ENCODE data around the gene OSM.
"Not testable (repeated sequence)": the region's sequence is repeated elsewhere in the genome, so short reads cannot be mapped to it uniquely, and the experiment has no call there.

Gene OSM

DNA sequence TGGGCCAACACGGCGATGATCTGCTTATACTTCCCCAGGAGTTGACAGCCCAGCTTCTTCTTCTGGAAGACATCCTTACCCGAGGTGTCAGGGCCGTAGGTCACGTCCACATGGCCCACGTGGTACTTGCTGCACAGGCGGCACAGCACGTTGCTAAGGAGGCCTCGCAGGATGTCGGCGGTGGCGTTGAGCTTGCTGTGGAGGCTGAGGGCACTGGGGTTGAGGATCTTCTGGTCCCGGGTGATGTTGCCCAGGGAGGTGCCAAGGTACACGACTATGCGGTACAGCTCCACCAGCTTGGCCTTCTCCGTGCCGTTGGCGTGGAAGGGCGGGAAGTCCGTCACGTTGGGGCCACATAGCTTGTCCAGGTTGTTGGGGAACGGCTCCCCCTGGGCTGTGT lies 23.0 kb downstream of the OSM start:
- DNase-seq, result no peak

DNA sequence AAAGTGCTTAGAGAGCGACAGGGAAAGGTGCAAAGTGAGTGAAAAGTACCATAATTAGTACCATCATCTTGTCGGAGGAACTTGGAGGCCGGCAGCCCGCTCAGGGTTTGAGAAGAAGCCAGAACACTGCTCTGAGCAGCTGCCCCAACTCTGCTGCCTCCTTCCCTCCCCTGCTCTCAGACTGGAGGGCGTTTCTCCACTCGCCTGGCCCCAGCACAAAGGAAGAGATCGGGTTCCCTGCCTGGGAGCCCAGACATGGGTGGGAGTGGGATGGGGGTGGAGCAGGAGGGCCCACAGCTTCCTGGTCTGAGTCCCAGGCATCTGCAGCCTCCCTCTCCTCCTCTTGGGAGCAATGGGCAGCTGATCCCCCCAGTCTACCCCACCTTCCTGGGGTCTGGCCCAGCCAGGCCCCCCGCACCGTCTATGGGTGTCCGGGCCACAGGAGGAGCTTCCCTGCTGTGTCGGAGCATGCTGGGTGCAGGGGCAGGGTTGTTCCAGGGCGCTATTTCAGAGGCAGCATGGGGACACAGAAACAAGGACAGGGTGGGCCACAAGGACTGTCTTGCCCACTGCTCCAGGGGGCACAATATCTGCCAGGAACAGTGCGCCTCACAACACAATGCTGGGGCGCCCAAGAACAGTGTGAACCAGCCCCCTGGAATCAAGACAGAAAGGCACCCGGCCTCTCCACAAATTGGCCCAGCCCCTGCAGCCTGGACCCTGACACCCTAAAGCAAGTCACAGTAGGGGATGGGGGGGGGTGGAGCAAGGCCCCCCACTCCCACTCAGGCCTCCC lies 24.9 kb downstream of the OSM start:
- no peak for DNase-seq

DNA sequence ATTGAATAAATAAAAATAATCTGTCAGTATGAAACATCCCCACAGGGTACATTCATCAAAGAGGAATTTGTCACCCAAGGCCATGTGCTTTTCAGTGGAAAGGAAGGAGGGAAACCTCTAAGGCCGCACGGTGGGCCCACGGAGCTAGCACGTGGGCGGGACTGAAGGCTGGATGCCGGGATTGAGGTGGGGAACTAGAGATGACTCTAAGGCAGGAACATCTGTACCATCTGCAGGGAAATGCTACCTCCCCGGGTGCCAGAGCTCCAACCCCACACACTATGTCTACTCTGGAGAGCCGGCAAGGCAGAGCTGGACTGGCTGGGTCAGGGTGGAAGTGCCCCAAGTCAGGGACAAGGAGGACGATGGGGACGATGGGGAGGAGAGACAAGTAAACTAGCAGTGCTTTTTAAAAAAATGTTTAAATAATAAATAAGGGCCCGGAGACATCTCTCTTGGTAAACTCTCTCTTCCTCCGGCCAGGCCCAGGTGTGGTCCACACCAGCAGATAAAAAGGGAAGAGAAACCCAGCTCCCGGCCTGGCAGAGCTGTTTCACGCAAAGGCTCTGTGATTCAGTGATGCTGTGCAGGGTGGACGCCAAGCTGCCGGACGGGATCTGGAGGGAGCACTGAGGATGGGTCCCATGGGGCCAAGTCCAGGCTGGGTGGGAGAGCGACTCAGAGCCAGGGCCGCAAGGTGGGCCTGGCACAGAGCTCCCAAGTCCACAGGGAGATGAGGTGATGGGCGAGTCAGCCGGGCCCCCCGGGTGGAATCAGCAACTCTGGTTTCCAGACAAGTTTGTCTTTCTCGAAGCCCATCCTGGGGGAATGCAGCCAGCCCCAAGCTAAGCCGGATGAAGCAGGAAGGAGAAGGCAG lies 25.9 kb downstream of the OSM start:
- DNase-seq, result peak; percentile 34

DNA sequence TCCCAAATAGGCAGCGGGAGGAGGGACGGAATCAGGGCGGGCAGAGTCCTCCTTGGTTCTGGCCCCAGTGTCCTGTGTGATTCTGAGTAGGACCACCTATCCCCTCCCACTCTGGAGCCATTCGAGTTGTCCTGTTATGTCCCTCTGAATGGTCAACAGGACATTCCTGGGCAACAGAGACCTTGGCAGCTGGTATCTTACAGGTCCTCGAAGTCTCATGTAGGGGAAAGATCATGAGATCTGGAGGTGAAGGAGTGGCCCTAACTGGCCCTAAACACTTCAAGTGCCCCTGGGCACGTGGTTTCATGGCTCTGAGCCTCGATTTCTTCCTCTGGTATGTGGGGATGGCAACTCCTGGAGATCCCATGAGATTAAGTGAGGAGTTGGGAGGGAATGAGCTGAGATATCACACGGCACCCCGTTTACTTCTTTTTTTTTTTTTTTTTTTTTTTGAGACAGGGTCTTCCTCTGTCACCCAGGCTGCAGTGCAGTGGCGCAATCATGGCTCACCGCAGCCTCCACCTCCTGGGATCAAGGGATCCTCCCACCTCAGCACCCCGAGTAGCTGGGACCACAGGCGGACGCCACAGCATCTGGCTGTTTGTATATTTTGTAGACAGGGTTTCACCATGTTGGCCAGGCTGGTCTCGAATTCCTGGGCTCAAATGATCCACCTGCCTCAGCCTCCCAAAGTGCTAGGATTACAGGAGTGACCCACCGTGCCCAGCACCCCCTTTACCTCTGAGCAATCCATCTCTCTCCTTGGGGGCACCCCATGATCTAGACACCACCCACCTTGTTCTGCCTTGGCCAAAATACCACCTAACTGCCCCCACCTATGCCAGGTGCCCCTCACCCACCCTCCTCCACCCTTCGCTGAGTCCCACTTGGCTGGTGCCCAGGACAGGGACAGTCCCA lies 26.9 kb downstream of the OSM start:
- DNase-seq, result no peak

DNA sequence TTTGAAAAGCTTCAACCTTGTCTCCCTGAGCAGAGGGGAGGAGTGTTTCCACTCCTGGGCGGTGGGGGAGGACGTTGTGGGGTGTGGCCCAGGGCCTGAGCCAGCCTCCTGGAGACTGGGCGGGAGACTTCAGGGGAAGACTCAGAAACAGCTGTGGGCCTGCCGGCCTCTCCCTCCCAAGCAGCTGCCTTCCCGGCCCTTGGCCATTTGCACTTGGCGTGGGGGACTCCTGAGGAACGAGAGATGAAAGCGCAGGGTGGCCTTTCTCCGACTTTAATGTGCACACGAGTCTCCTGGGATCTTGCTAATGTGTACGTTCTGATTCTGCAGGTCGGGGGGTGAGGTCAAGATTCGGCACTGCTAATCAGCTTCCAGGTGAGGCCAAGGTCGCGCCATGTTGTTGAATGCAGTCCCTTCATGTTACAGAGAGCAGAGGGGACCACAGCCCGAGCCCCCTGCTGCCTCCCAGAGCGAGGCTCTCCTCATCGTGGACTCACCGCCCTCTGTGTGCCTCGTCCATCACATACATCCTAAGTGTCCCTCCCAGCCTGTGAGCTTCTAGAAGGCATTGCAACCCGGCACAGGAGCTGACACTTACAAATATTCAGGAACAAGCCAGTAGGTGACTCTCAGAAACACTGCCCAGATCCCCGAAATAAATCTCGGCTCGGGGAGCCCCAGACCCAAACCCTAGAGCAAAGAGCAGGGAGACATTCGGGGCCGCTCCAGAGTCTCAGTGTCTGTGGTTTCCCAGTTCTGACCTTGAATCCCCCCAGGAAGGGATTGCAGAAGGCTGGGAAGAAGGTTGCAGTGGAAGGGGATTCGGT lies 27.8 kb downstream of the OSM start:
- DNase-seq, result peak; percentile 61

DNA sequence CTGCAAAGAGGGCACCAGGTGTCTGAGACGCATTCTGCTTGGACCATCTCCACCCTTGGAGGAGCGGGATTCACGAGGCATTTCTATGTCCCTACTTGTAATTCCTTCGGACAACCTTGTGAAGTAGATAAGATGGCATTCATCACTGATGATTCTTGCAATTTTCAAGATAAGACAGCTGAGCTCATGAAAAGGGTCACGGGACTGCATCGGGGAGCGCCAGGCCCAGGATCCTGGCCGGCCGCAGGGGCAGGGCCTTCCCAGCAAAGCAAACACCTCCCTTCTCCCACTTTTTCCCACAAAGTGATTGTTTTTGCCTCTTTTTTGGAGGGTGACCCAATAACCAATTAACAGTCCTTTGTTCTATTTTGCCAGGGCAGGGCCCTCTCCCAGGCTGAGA lies 28.5 kb downstream of the OSM start:
- no peak for DNase-seq

DNA sequence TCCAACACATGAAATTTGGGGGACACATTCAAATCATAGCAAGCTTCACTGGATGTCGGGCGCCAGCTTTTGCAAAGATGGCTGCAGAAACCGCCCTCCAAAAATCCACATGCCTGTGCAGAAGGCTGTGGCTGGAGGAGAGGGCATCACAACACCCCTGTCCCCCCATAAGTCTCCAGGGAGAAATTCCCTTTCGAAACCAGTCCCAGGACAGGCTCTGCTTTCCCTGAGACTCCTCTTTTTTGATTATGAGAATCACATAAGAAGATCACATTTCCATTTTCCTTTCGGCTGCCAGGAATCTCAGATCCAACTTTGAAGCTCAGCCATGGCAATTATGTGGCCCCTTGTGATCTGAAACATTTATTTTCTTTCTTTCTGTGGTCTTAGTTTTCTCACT lies 29.8 kb downstream of the OSM start:
- no peak for DNase-seq

DNA sequence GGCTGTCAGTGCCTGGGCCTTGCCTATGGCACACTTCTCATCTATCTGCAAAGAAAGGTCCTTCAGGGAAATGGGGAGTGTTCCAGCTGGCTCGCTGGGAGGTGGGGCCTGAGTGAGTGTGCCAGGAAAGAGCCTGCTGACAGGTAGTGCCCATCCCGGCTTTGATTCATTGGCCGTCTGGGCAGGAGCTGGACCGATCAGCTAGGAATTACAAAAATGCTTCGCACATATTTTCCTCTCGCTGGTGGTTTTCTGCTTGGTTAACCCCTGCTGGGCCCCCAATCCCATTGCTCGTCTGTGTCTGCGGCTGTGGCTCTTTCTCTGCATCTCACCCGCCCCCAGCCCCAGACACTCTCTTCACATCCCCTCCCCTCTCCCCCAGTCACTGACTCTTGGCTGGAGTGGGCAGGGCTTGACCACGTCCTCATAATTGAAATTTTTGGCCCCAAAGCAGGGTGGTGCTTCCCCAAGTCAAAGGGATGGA lies 30.9 kb downstream of the OSM start:
- peak; percentile 93 for DNase-seq

DNA sequence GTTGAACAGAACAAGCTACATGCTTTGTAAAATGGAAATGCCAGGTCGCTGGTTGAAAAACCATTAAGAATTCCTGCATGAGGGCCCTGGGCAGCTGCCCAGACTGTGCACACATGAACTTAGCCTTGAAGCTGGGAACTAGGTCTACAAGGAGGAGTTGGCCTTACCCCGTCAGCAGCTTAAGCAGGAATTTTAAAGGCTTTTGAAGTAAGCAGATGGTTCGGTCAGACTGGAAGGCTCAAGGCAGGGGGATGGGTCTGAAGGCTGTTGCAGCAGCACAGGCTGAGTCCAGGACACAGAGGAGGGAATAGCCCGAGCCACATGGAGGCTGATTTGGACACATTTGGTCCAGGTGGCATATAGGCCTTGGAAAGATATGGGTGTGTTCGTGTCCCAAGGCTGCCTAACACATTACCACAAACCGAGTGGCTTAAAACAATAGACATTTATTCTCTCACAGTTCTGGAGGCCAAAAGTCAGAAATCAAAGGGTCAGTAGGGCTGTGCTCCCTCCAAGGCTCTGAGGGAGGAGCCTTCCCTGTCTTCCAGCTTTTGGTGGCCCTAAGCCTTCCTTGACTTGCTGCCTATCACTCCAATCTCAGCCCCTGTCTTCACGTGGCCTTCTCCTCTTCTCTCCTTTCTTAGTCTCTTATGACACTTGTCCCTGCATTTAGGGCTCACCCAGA lies 31.7 kb downstream of the OSM start:
- peak; percentile 86 for DNase-seq

DNA sequence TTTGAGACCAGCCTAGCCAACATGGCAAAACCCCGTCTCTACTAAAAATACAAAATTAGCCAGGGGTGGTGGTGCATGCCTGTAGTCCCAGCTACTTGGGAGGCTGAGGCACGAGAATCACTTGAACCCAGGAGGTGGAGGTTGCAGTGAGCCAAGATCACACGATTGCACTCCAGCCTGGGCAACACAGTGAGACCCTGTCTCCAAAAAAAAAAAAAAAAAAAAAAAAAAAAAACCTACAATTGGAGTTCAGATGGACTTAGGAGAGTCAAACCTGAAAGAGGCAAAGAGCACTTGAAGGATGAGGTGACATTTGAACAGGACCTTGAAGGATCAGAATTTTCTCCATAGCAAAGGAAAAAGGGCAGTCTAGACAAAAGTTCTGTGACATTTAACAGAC lies 32.3 kb downstream of the OSM start:
- DNase-seq, result not testable (repeated sequence)

DNA sequence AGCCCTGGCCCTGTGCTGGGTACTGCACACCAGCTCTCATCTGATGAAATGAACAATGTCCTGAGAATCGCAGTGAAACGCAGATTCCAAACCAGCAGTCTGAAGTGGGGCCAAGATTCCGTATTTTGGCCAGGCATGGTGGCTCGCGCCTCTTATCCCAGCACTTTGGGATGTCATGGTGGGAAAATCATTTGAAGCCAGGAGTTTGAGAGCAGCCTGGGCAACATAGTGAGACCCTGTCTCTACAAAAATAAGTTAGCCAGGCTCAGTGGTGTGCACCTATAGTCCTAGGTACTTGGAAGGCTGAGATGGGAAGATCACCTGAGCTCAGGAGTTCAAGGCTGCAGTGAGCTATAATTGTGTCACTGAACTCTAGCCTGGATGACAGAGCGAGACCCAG lies 33.1 kb downstream of the OSM start:
- DNase-seq, result no peak

DNA sequence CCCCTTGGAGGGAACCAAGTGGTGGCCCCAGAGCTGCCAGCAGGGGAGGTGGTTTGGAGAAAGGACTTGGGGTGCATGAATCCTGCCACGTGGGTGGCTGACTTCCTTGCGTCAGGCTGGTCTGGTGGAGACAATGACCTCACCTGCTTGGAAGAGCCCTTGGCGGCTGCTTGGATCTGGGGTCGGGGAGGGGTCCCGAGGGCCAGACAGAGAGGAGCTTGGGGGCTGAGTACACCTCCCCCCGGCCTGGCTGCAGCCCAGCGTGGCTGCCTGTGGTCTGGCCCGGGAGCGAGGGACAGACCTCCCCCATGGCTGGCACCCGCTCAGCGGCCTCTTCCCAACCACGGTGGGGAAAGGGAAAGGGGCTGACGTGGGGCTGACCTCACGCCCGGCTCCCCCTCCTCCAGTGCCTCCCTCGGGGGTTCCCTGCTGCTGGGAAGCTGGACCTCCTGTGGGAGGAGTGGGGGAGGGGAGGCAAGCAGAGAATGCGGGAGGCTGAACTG lies 33.9 kb downstream of the OSM start:
- DNase-seq, result peak; percentile 74

DNA sequence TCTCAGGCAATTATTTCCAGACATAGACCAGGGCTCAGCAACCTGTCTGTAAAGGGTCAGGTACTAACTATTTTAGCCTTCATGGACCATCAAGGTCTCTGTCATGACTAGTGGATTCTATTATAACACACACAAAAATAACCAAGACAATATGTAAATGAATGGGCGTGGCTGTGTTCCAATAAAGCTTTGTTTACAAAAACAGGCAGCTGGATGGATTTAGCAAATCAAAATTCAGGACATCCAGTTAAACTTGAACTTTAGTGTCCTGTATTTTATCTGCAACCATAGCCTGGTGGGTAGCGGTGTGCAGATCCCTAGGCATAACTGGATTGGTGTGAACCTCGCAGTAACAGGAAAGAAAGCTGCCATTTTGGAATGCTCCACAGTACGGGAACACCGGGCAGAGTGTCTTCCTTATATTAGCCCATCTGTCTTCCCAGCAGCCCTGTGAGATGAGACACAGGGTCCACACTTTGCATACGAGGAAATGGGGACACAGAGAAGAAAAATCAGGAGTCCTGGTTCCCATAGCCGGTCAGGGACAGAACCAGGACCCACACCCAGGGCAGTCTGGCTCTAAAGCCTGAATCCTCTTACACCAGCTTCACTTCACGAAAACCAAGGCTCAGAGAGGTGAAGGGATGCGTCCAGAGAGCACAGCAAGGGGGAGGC lies 35.7 kb downstream of the OSM start:
- no peak for DNase-seq

DNA sequence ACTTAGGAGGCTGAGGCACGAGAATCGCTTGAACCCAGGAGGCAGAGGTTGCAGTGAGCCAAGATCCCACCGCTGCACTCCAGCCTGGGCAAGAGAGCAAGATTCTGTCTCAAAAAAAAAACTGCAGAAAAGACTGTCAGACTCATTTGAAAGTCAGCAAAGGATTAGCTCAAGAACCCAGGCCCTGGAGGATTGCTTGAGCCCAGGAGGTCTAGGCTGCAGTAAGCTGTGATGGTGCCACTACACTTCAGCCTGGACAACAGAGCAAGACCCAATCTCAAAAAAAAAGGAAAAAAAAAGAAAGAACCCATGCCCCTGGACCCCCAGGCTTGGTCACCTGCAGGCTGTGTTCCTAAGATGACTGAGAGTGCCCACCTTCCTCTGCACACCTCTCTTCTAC lies 36.3 kb downstream of the OSM start:
- no peak for DNase-seq

DNA sequence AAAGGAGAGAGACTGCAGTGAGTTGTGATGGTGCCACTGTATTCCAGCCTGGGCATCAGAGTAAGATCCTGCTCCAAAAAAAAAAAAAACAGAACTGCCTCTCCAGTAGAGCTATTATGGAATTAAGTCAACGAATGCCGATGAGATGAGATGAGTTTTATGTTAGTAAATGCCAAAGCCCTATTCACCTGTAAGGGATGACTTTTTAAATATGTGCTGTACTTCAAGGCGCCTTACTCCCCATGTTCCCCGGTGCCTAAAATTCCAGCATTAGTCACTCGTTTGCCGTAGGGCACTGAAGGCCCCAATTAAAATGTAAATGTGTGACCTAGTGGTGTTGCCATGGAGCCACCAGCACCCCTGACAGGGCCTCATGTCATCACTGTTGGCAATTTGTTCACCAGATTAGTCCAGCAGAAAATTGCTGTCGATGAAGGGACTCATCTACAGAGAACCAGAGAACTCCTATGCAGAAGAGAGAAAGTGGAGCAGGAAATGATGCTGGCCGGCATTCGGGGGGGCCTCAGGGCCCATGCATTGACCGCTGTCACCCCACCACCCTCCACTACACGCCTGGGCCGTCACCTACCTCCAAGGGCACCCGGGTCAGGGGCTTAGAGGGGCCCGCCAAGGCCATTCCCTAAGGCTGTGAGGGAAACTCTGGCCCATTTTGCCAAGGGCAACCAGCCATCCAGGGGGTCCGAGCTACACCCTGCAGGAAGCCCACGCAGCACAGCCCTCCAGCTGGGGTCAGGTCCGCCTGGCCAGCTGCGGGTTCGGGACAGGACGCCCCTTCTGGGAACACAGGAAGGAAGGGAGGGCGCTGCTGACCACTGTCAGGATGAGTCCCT lies 37.9 kb downstream of the OSM start:
- peak; percentile 50 for DNase-seq

DNA sequence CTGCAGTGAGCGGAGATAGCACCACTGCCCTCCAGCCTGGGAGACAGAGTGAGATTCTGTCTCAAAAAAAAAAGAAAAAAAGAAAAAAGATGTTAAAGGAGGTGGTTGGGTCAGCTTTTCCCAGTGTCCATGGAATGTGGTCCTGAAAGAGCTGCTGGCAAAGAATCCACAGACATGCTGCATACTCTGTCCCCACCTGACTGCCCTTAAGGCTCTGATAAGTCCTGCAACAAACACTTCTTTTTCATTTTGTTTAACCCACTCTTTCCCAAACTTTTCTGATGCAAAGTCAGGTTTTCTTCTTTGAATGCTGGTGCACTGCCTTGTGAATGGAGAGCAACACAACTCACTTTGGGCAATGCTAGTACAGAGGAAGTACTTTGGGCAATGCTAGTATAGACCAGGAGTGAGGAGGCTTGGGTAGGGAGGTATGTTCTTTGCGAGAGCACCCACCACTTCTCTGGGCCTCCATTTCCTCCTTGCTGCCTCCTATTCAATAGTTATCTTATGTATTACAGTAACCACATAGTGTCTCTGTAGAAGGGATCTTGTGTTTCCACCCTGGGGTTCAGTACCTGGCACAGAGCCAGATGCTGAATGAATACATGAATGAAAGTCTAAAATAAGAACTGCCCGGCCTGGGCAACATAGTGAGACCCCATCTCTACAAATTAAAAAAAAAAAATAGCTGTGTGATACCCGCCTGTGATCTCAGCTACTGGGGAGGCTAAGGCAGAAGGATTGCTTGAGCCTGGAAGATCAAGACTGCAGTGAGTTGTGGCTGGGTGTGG lies 39.0 kb downstream of the OSM start:
- no peak for DNase-seq

DNA sequence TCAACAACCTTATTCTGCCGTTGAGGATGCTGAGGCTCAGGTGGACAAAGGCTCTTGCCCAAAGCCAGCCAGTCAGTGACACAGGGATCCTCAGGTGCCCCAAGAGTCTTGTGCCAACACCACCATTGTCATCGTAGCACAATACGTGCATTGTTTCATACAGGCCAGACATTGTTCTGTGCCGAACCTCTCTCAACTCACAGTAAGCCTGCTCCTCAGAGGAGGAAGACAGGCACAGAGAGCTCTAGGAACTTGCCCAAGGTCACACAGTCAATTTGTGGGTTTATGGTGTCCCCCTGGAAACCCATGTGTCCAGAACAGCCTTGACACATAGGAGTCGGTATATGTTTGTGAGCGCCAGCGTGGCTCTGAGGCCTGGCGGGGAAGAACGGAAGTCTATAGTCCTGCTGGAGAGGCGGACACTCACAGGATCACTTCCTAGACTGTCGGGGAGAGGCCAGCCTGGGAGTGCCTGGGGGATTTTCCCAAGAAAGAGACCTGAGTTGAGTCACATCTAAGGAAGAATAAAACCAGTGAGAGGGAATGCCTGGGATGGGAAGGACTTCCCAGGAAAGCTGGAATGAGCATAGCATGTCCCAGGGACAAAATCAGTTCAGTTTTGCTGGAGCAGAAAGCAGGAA lies 40.3 kb downstream of the OSM start:
- DNase-seq, result no peak

DNA sequence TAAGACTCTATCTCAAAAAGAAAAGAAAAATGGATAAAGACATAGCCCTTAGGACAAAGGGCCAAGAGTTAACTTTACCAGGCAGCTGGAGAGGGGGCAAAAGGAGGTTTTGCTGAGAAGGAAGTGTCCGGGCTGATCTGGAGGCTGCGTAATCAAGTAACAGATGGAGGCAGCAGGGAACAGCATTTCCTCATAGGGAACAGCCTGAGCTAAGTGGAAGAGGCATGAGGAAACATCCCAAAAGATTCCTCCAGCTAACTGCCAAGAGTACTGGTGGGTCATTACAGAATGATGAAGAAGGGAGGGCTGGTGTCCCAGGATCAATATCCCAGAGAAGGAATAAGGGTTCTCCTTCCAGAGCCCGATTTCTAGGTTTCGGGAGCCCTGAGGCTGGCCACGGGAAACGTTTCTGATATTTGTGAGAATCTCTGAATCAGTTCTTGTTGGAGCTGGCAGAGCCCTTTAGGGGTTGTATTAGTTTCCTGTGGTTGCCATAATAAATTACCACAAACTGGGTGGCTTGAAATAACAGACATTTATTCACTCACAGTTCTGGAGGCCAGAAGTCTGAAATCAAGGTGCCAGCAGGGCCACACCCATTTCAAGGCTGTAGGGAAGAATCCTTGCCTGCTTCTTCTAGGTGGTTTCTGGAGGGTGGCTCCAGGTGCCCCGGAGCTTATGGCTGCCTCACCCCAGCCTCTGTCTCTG lies 41.3 kb downstream of the OSM start:
- no peak for DNase-seq
